BJ (cell line): ENCODE measurements around the gene CYREN. TPM values are rescaled to one million over a fixed set of nuclear protein-coding genes. Genes with fewer than 3 reads are reported as not detected.

Source experiments
- polyA plus RNA-seq: library from polyadenylated mRNA; depleted of rRNA; stranded (reverse); fragments of >200 nt; gene quantifications from 2 replicates; pipeline ENCODE4 v1.2.3, GENCODE V29; 2011; rRNA removed
- small RNA-seq: library from RNA; depleted of rRNA; stranded (forward); fragments of <200 nt; gene quantifications from one replicate; pipeline ENCODE3, GENCODE V24; 2012; ENCODE audit warnings: low replicate concordance, low read depth; ENCODE audit not compliant: insufficient read length

CYREN gene
- polyA plus RNA-seq, 1 experiment, result 39.4 TPM

Small RNAs within 50 kb of the gene (small RNA-seq; reads per million reads assigned to genes)
- gene MIR6509, result 0.84 reads per million

Other genes with a start within 250 kb of the CYREN start
- 0.32 and 0.80 TPM in 2 replicates for gene AGBL3, start 184.2 kb downstream of the CYREN start, polyA plus RNA-seq
- gene TMEM140, start 22.6 kb downstream of the CYREN start, polyA plus RNA-seq, result 4.1 and 5.5 TPM in 2 replicates
- gene WDR91, start 40.8 kb upstream of the CYREN start, polyA plus RNA-seq, result 10.9 and 14.2 TPM in 2 replicates
- not detected in 2 replicates for gene STRA8, start 63.1 kb upstream of the CYREN start, polyA plus RNA-seq